Ishikawa (cell line): Measurements from ENCODE around the gene GRIK5.

ENCODE experiments used
- CEBPB ChIP-seq: IDR thresholded peaks from 2 replicates; pipeline ENCODE4 v1.6.1; 2012
- CREB1 ChIP-seq: IDR thresholded peaks from 2 replicates; pipeline ENCODE4 v1.6.1; 2012; ENCODE audit warnings: low read depth
- EGR1 ChIP-seq: IDR thresholded peaks from 2 replicates; pipeline ENCODE4 v1.6.1; 2012
- EP300 ChIP-seq: IDR thresholded peaks from 2 replicates; pipeline ENCODE4 v1.6.1; 2012; ENCODE audit warnings: borderline replicate concordance
- FOXM1 ChIP-seq: IDR thresholded peaks from 2 replicates; pipeline ENCODE4 v1.6.1; 2012; ENCODE audit warnings: low read depth, borderline replicate concordance
- NFIC ChIP-seq: IDR thresholded peaks from 2 replicates; pipeline ENCODE4 v1.6.1; 2012
- RAD21 ChIP-seq: IDR thresholded peaks from 2 replicates; pipeline ENCODE4 v1.6.1; 2012; ENCODE audit warnings: low read depth
- REST ChIP-seq: IDR thresholded peaks from 2 replicates; pipeline ENCODE4 v1.6.1; 2012; ENCODE audit warnings: low read depth, mild to moderate bottlenecking
- TAF1 ChIP-seq: IDR thresholded peaks from 2 replicates; pipeline ENCODE4 v1.6.1; 2012; ENCODE audit warnings: low read depth, mild to moderate bottlenecking
- TCF12 ChIP-seq: IDR thresholded peaks from 2 replicates; pipeline ENCODE4 v1.6.1; 2012; ENCODE audit warnings: low read depth
- TEAD4 ChIP-seq: IDR thresholded peaks from 2 replicates; pipeline ENCODE4 v1.6.1; 2012
- YY1 ChIP-seq: IDR thresholded peaks from 2 replicates; pipeline ENCODE4 v1.6.1; 2012; ENCODE audit warnings: low read depth
- ZBTB7A ChIP-seq: IDR thresholded peaks from 2 replicates; pipeline ENCODE4 v1.6.1; 2012; ENCODE audit warnings: low read depth
- TF ChIP-seq, protein P1 (sequence below): IDR thresholded peaks from 2 replicates; pipeline ENCODE4 v1.6.1; 2012
- TF ChIP-seq, protein P2 (sequence below): IDR thresholded peaks from 2 replicates; pipeline ENCODE4 v1.6.1; 2012

GRIK5 gene

DNA sequence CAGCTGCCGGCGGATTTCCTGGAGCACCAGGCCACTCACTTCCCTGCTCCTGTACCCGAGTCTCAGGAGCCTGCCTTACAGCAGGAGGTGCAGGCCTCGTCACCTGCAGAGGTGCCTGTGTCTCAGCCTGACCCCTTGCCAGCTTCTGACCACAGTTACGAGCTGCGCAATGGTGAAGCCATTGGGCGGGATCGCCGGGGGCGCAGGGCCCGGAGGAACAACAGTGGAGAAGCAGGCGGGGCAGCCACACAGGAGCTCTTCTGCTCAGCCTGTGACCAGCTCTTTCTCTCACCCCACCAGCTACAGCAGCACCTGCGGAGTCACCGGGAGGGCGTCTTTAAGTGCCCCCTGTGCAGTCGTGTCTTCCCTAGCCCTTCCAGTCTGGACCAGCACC, 9.3 kb upstream of the GRIK5 start:
- TF ChIP-seq, protein P1, sequence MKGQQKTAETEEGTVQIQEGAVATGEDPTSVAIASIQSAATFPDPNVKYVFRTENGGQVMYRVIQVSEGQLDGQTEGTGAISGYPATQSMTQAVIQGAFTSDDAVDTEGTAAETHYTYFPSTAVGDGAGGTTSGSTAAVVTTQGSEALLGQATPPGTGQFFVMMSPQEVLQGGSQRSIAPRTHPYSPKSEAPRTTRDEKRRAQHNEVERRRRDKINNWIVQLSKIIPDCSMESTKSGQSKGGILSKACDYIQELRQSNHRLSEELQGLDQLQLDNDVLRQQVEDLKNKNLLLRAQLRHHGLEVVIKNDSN = no peak
- TF ChIP-seq EGR1 (no peak), YY1 (no peak), REST (no peak), CREB1 (no peak), RAD21 (no peak), EP300 (no peak), TEAD4 (no peak), ZBTB7A (no peak), NFIC (no peak)
- TF ChIP-seq, protein P2, sequence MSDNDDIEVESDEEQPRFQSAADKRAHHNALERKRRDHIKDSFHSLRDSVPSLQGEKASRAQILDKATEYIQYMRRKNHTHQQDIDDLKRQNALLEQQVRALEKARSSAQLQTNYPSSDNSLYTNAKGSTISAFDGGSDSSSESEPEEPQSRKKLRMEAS = no peak

GRCh38 chr19:42078538-42079275, 8.7 kb upstream of the GRIK5 start:
- TF ChIP-seq NFIC (no peak), YY1 (no peak), EP300 (no peak), TEAD4 (no peak), CREB1 (no peak), TAF1 (no peak), ZBTB7A (no peak), TCF12 (no peak), CEBPB (no peak), FOXM1 (no peak), EGR1 (no peak)

DNA sequence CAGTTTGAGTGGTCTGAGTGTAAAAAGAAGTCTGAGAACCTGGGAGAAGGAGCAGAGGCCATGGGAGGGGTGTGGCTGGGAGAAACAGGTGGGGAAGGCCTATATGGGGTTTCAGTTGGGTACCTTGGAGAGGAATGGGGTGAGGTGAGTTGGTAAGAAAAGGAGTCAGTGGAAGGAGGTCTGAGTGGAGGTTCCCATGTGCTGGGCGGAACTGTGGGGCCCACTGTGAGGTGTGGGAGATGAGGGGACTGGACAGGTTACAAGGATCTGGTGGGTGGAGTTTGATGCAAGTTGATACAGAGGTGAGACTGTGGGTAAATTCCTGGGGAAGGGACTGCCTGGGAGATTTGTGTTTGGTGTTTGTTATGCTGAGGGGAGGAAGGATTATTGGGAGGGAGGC, 8.1 kb upstream of the GRIK5 start:
- TF ChIP-seq YY1 (no peak), NFIC (no peak), TEAD4 (no peak), TCF12 (no peak), EGR1 (no peak), EP300 (no peak), RAD21 (no peak), ZBTB7A (no peak), CEBPB (no peak), CREB1 (no peak), REST (no peak), TAF1 (no peak), FOXM1 (no peak)
- TF ChIP-seq, protein P1 = no peak
- TF ChIP-seq, protein P2 = no peak

DNA sequence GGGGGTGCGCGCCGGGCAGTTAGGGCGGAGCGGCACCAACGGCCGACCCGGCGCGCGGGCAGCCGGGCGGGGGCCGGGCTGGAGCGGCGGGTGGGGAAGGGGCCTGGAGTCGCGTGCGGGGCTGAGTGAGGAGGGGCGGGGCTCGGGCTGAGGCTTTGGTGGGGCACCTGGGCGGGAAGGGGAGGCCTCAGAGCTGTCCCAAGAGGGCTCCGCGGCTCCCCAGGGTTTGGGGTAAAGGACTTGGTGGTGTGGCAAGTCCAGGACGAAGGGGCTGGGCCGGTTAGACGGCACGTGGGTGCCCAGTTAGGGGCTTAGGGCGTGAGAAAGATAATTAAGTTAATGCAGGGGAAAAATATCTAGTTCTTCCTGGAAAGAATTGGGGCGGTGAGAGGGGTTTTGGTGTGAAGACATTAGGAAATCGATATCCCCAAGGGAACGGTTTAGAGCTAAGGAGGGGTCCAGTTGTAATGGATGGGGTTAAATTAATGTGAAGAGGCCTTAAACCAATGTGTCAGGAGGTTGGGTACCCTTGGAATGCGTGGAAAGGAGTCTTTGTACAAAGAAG, 6.5 kb upstream of the GRIK5 start:
- TF ChIP-seq FOXM1 = no peak
- no peak for TF ChIP-seq REST
- TF ChIP-seq TAF1 = no peak
- TF ChIP-seq TCF12 = no peak
- TF ChIP-seq CREB1 = no peak
- no peak for TF ChIP-seq EGR1
- TF ChIP-seq TEAD4 = no peak
- TF ChIP-seq CEBPB = no peak
- no peak for TF ChIP-seq YY1
- TF ChIP-seq, protein P2 = no peak
